ENCODE data around the gene ATP12A. TPM values are rescaled to one million over a fixed set of nuclear protein-coding genes. Genes with fewer than 3 reads are reported as not detected.

Gene ATP12A
- total RNA-seq, 1 donor from 2014 or later: not detected

DNA sequence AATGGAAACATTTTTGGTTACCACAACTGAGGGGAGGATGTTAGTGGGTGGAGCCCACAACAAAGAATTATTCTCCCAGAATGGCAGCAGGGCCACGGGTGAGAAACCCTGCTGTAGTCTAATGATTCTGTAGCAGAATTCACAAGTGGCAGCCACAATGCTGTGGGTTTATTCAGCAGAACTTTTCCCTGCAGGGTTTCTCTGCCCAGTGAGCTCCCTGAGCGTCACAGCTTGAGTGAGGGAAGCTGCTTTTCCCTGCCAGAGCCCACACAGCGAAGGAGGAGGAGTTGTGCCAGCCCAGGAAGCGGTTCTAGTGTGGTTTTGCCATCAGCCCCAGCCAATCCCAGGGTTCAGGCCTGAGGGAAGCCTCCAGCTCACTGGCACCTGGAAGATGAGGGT, 4.4 kb downstream of the ATP12A start:
- DNase-seq (ENCODE audit: low read depth): no peak
- no peak overlapping the region for H3K4me3 ChIP-seq (ENCODE audit: low read depth, low read length)
- TF ChIP-seq, protein P1, sequence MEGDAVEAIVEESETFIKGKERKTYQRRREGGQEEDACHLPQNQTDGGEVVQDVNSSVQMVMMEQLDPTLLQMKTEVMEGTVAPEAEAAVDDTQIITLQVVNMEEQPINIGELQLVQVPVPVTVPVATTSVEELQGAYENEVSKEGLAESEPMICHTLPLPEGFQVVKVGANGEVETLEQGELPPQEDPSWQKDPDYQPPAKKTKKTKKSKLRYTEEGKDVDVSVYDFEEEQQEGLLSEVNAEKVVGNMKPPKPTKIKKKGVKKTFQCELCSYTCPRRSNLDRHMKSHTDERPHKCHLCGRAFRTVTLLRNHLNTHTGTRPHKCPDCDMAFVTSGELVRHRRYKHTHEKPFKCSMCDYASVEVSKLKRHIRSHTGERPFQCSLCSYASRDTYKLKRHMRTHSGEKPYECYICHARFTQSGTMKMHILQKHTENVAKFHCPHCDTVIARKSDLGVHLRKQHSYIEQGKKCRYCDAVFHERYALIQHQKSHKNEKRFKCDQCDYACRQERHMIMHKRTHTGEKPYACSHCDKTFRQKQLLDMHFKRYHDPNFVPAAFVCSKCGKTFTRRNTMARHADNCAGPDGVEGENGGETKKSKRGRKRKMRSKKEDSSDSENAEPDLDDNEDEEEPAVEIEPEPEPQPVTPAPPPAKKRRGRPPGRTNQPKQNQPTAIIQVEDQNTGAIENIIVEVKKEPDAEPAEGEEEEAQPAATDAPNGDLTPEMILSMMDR (conservative IDR thresholded peaks at IDR 0.05; ENCODE audit: low read depth, low read length): no peak

DNA sequence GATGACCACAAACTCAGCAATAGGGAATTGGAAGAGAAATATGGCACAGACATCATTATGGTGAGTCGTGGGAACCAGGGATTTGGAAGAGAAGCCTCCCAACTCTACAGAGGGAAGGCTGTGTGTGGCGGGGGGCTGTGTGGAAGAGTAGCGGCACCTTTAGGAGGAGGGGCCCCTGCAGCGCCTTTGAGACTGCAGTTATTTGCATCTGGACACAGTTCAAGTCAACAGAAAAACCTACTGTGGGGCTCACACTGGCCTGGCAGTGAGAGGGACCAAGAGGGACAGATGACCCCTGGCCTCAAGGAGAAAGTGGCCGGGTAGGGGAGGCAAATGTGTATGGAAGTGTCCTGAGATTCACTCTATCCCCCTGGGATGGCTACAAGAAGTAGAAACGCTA, 5.1 kb downstream of the ATP12A start:
- TF ChIP-seq, protein P1 (conservative IDR thresholded peaks at IDR 0.05; ENCODE audit: low read depth, low read length): no peak
- DNase-seq (ENCODE audit: low read depth): no peak
- H3K4me3 ChIP-seq (ENCODE audit: low read depth, low read length): no peak overlapping the region

DNA sequence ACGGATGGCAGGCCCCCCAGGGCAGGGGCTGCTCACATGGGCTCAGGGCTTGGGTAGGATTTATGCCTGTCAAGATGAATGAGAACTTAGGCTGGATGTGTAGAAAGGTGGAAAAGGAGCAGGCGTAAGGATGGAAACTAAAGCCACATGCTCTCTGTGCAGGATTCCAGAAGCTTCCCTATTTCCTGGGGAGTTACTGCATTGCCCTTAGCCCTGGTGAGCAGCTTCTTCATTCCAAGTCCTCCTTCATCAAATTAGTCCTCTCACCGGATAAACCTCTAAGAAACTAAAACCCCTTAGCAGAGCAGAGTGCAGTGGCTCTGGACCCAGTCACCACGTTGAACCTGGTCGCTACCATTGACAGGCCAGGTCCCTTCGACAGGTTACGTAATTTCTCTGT, 7.4 kb downstream of the ATP12A start:
- TF ChIP-seq, protein P1 (conservative IDR thresholded peaks at IDR 0.05; ENCODE audit: low read depth, low read length): no peak

DNA sequence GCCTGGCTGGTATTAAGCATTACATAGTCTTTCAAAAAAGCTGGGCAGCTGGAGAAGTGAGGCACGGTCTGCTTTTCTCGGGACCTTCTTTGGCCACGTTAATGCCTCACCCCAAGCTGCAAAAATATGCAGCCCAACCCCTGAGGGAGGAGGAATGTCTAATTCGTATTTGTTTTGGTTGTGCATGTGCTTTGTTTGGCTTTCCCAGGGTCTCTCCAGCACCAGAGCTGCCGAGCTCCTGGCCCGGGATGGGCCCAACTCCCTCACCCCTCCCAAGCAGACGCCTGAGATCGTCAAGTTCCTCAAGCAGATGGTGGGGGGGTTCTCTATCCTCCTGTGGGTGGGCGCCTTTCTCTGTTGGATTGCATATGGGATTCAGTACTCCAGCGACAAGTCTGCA, 7.9 kb downstream of the ATP12A start:
- TF ChIP-seq, protein P1 (conservative IDR thresholded peaks at IDR 0.05; ENCODE audit: low read depth, low read length): no peak
- no peak overlapping the region for H3K4me3 ChIP-seq (ENCODE audit: low read depth, low read length)
- DNase-seq (ENCODE audit: low read depth): no peak

More for the DNA sequence above, 7.4 kb downstream of the ATP12A start:
- no peak overlapping the region for H3K4me3 ChIP-seq (ENCODE audit: low read depth, low read length)
- no peak for DNase-seq (ENCODE audit: low read depth)

DNA sequence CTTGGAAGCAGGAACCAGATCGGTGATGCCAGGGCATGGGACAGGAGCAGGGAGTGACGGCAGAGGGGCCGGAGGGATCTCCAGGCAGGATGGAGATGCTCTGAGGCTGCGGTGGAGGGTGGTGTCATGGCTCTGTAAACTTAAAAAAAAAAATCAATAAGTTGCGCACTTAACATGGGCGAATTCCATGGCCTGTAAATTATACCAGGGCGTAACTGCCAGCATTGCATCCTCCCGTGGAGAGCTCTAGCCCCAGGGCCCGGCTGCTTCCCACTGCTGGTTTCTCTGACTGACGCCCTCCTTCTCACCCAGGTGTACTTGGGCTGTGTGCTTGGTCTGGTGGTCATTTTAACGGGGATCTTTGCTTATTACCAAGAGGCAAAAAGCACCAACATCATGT, 8.7 kb downstream of the ATP12A start:
- no peak for DNase-seq (ENCODE audit: low read depth)
- TF ChIP-seq, protein P1 (conservative IDR thresholded peaks at IDR 0.05; ENCODE audit: low read depth, low read length): no peak
- H3K4me3 ChIP-seq (ENCODE audit: low read depth, low read length): no peak overlapping the region

DNA sequence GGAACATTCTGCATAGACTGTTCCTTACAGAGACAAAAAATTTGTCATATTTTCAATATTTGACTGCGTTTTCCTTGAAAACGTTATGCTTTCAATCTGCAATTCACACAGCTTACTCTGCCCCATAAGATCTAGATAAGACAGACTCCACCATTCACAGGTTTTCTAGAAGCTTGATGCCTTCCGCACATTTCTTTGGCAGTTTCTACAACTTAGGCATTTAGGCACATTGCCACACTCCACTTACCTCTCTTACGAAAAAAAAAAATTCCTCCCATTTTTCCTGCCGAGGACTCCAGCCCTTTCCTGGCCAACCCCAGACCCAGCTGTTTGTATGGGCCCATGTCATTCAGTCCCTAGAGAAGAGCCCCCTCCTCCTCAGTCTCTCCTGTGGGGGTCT, 11.2 kb downstream of the ATP12A start:
- DNase-seq (ENCODE audit: low read depth): no peak
- H3K4me3 ChIP-seq (ENCODE audit: low read depth, low read length): no peak overlapping the region
- TF ChIP-seq, protein P1 (conservative IDR thresholded peaks at IDR 0.05; ENCODE audit: low read depth, low read length): no peak

DNA sequence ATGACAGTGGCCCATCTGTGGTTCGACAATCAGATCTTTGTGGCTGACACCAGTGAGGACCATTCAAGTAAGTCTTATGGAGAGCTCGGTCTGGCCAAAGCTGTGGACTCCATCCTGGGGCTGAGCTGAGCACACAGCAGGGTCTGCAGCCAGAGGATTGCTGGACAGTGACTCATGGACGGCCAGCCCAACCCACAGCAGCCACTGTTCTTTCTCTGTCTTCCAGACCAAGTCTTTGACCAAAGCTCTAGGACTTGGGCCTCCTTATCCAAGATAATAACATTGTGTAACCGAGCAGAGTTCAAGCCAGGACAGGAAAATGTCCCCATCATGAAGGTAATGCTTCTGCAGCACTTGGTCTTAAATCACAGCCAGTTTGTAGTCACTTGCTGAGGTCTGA, 12.4 kb downstream of the ATP12A start:
- no peak overlapping the region for H3K4me3 ChIP-seq (ENCODE audit: low read depth, low read length)
- TF ChIP-seq, protein P1 (conservative IDR thresholded peaks at IDR 0.05; ENCODE audit: low read depth, low read length): no peak
- no peak for DNase-seq (ENCODE audit: low read depth)

Data from epithelial cell of proximal tubule (primary cell).